SK-N-SH (cell line): ENCODE measurements around the gene TBKBP1. TPM values are rescaled to one million over a fixed set of nuclear protein-coding genes. Genes with fewer than 3 reads are reported as not detected.

Experiments
- CTCF ChIA-PET: fragments of 300-600, 350-600 bp; formaldehyde crosslinking; extraction: SDS; loops from one replicate; lab custom pipeline; 2021; lab: Yijun Ruan, JAX
- POLR2A ChIA-PET: fragments of 350-600 bp; sonication (Branson Sonifier 250); formaldehyde crosslinking; extraction: SDS; loops from one replicate; lab custom pipeline; 2020; ENCODE audit warnings: antibody characterized with exemption, inconsistent platforms; lab: Yijun Ruan, JAX
- DNase-seq: peaks from one replicate; pipeline ENCODE4 v3.0.0; 2012
- H2AFZ ChIP-seq: fragments of 200-600 bp; sonication (generic); 2 replicates; pipeline ENCODE4 v1.8.1; 2016; ENCODE audit warnings: antibody characterized with exemption, mild to moderate bottlenecking, low read depth
- H3F3A ChIP-seq: fragments of 200-600 bp; sonication (generic); replicated peaks from 2 replicates; pipeline ENCODE3; 2016; ENCODE audit warnings: antibody characterized with exemption, mild to moderate bottlenecking; ENCODE audit not compliant: insufficient read depth
- H3K27ac ChIP-seq, 2 experiments: fragments of 200-500 bp in 1 of 2; fragments of 200-600 bp in 1 of 2; sonication (Bioruptor generic) in 1 of 2; sonication (generic), shearing (Covaris generic) in 1 of 2; 2 replicates each; pipeline versions ENCODE4 v1.5.1 to v1.6.1; 2014 to 2016; ENCODE audit warnings: low read depth in 2 of 2, inconsistent platforms in 1 of 2, low read length in 1 of 2, mild to moderate bottlenecking in 1 of 2, mixed read lengths in 1 of 2
- H3K27me3 ChIP-seq: fragments of 200-600 bp; sonication (generic), shearing (Covaris generic); 2 replicates; pipeline ENCODE4 v1.6.1; 2016; ENCODE audit warnings: mixed run types; ENCODE audit not compliant: insufficient read depth
- H3K36me3 ChIP-seq, 2 experiments: fragments of 200-500 bp in 1 of 2; fragments of 200-600 bp in 1 of 2; sonication (Bioruptor generic) in 1 of 2; sonication (generic) in 1 of 2; replicated peaks in 1 of 2; 2 replicates each; pipeline versions ENCODE3 to v1.5.1; 2014 to 2016; ENCODE audit warnings: low read length in 1 of 2, mild to moderate bottlenecking in 1 of 2; ENCODE audit not compliant: insufficient read depth in 2 of 2, control insufficient read depth in 1 of 2
- H3K4me1 ChIP-seq, 2 experiments: fragments of 200-500 bp in 1 of 2; fragments of 200-600 bp in 1 of 2; sonication (Bioruptor generic) in 1 of 2; sonication (generic), shearing (Covaris generic) in 1 of 2; 2 replicates each; pipeline versions ENCODE4 v1.5.1 to v1.6.1; 2014 to 2016; ENCODE audit warnings: low read depth in 1 of 2, low read length in 1 of 2, mixed run types in 1 of 2; ENCODE audit not compliant: insufficient read depth in 2 of 2, control insufficient read depth in 1 of 2
- H3K4me2 ChIP-seq: fragments of 200-600 bp; sonication (generic), shearing (Covaris generic); 2 replicates; pipeline ENCODE4 v1.6.1; 2017; ENCODE audit warnings: mixed run types
- H3K4me3 ChIP-seq, 2 experiments: fragments of 200-500 bp in 1 of 2; fragments of 200-600 bp in 1 of 2; sonication (Bioruptor generic) in 1 of 2; sonication (generic), shearing (Covaris generic) in 1 of 2; 2 replicates each; pipeline versions ENCODE4 v1.5.1 to v1.8.1; 2014 to 2016; ENCODE audit warnings: low read depth in 2 of 2, inconsistent platforms in 1 of 2, low read length in 1 of 2, mild to moderate bottlenecking in 1 of 2, mixed read lengths in 1 of 2, moderate library complexity in 1 of 2
- H3K79me2 ChIP-seq: fragments of 200-600 bp; sonication (generic); 2 replicates; pipeline ENCODE4 v1.8.1; 2017; ENCODE audit warnings: mild to moderate bottlenecking; ENCODE audit not compliant: insufficient read depth
- H3K9ac ChIP-seq: fragments of 200-600 bp; sonication (generic); 2 replicates; pipeline ENCODE4 v1.6.1; 2017; ENCODE audit warnings: mixed run types
- H3K9me2 ChIP-seq: fragments of 200-600 bp; sonication (generic); 2 replicates; pipeline ENCODE4 v1.6.1; 2017; ENCODE audit warnings: mixed run types
- H3K9me3 ChIP-seq: fragments of 200-600 bp; sonication (generic); 2 replicates; pipeline ENCODE4 v1.6.1; 2017; ENCODE audit warnings: mixed run types, mild to moderate bottlenecking, moderate library complexity
- H4K20me1 ChIP-seq: fragments of 200-600 bp; sonication (generic); 2 replicates; pipeline ENCODE4 v1.6.1; 2017; ENCODE audit warnings: mild to moderate bottlenecking, mixed run types; ENCODE audit not compliant: insufficient read depth
- CHD2 ChIP-seq: fragments of 150-350 bp; IDR thresholded peaks from 2 replicates; pipeline ENCODE4 v1.6.1; 2018; ENCODE audit warnings: low read length; ENCODE audit not compliant: partially characterized antibody
- ELF1 ChIP-seq: IDR thresholded peaks from 2 replicates; pipeline ENCODE4 v1.4.0; 2012
- EP300 ChIP-seq, 2 experiments: IDR thresholded peaks; 2 replicates each; pipeline versions ENCODE4 v1.4.0 to v1.6.1; 2012; ENCODE audit warnings: borderline replicate concordance in 1 of 2, low read depth in 1 of 2, low read length in 1 of 2
- FOXM1 ChIP-seq: IDR thresholded peaks from 2 replicates; pipeline ENCODE4 v1.4.0; 2012; ENCODE audit warnings: low read depth, mild to moderate bottlenecking
- MAX ChIP-seq: IDR thresholded peaks from 2 replicates; pipeline ENCODE4 v1.4.0; 2012; ENCODE audit warnings: low read depth
- NFIC ChIP-seq: IDR thresholded peaks from 2 replicates; pipeline ENCODE4 v1.4.0; 2012; ENCODE audit warnings: borderline replicate concordance
- PBX3 ChIP-seq: IDR thresholded peaks from 2 replicates; pipeline ENCODE4; 2012
- POLR2AphosphoS5 ChIP-seq: IDR thresholded peaks from 2 replicates; pipeline ENCODE4 v1.6.1; 2012; ENCODE audit warnings: low read depth, low read length
- RFX5 ChIP-seq: IDR thresholded peaks from 2 replicates; pipeline ENCODE4 v1.6.1; 2012; ENCODE audit warnings: mild to moderate bottlenecking, improper control_type of control experiment, low read length
- RXRA ChIP-seq: IDR thresholded peaks from 2 replicates; pipeline ENCODE4 v1.4.0; 2012; ENCODE audit warnings: low read depth, mild to moderate bottlenecking, borderline replicate concordance
- SIN3A ChIP-seq: IDR thresholded peaks from 2 replicates; pipeline ENCODE4 v1.6.1; 2012; ENCODE audit warnings: low read depth, mild to moderate bottlenecking, low read length, moderate library complexity, borderline replicate concordance
- TCF12 ChIP-seq: IDR thresholded peaks from 2 replicates; pipeline ENCODE4 v1.4.0; 2012
- USF1 ChIP-seq: IDR thresholded peaks from 2 replicates; pipeline ENCODE4 v1.4.0; 2012; ENCODE audit warnings: low read depth, borderline replicate concordance
- YY1 ChIP-seq: IDR thresholded peaks from 2 replicates; pipeline ENCODE4 v1.4.0; 2012; ENCODE audit warnings: low read depth, mild to moderate bottlenecking
- ZBTB33 ChIP-seq: IDR thresholded peaks from 2 replicates; pipeline ENCODE4 v1.4.0; 2012; ENCODE audit warnings: low read depth, borderline replicate concordance
- WGBS: methylation state at CpG from one replicate; pipeline ENCODE4 v1.1.6; 2017; ENCODE audit warnings: low lambda C conversion rate; 5-methylcytosine and 5-hydroxymethylcytosine counted together
- polyA plus RNA-seq, 3 experiments: library from polyadenylated mRNA; depleted of rRNA; stranded (reverse); fragments of >200 nt; gene quantifications; 2 replicates each; pipeline ENCODE4 v1.2.3, GENCODE V29; 2012

Gene TBKBP1
- polyA plus RNA-seq, 1 of the 3 experiments (the other 2 are of a cell fraction): 14.4 TPM

GRCh38 chr17:47709594-47709993 is 15.6 kb downstream of the TBKBP1 start:
- Histone ChIP-seq H3K9ac (no peak overlapping the region), H3K4me3 (no peak overlapping the region), H3K9me3 (no peaks in the 10 kb centered on the region), H3F3A (no peaks in the 10 kb centered on the region), H2AFZ (no peak overlapping the region), H3K27me3 (peaks cover 21% of the 10 kb centered on the region), H3K4me2 (no peak overlapping the region), H3K9me2 (no peaks in the 10 kb centered on the region), H3K79me2 (no peaks in the 10 kb centered on the region), H4K20me1 (peaks cover 19% of the 10 kb centered on the region; the same call in 1 of the 2 replicates), H3K36me3 (peaks cover 0 to 21% of the 10 kb centered on the region in 2 experiments), H3K27ac (no peak overlapping the region), H3K4me1 (peaks cover 0 to 4% of the 10 kb centered on the region in 2 experiments; a peak in 2 of 4 replicates)
- TF ChIP-seq RFX5: no peak
- no peak for TF ChIP-seq YY1
- TF ChIP-seq ZBTB33: no peak
- TF ChIP-seq USF1: no peak
- TF ChIP-seq TCF12: no peak
- no peak for TF ChIP-seq PBX3
- no peak for TF ChIP-seq POLR2AphosphoS5
- no peak for TF ChIP-seq SIN3A
- TF ChIP-seq NFIC: no peak
- TF ChIP-seq ELF1: no peak
- no peak for TF ChIP-seq FOXM1
- no peak for TF ChIP-seq MAX
- TF ChIP-seq RXRA: no peak
- no peak for TF ChIP-seq CHD2
- no peak for TF ChIP-seq EP300 (IDR thresholded peaks at IDR 0.05; ENCODE audit: borderline replicate concordance in 1 of 2, low read depth in 1 of 2, low read length in 1 of 2)
- 95% methylated on average over 3 of the region's 3 CpGs for WGBS
- ChIA-PET POLR2A (no interaction called here), CTCF (interaction anchor here (0.9 to 14.7 kb wide), 7 partner anchors 11 to 92 kb away, joined by 3 to 195 read pairs (median 3); partner anchors contain the start of gene TBKBP1)
- DNase-seq: no peak
